Keratinocyte (primary cell): ENCODE measurements around the gene PRR20A. TPM values are rescaled to one million over a fixed set of nuclear protein-coding genes. Genes with fewer than 3 reads are reported as not detected.

Experiments used
- DNase-seq: peaks from one replicate; pipeline ENCODE4 v3.0.0-alpha.2; 2011; ENCODE audit warnings: low read depth, missing footprints, low spot score
- FAIRE-seq: peaks from 2 replicates; lab custom pipeline; 2011; peaks lifted over from hg19 to GRCh38; lab: Jason Lieb, UNC
- H2AFZ ChIP-seq: 2 replicates; pipeline ENCODE4 v1.6.0; 2012; ENCODE audit warnings: low read length, control low read depth, inconsistent platforms; ENCODE audit not compliant: control insufficient read depth
- H3K27ac ChIP-seq: 2 replicates; pipeline ENCODE4 v1.5.1; 2011; ENCODE audit warnings: low read length; ENCODE audit not compliant: control insufficient read depth, insufficient read depth
- H3K27me3 ChIP-seq: 3 replicates; pipeline ENCODE4 v1.6.0; 2011; ENCODE audit warnings: low read length; ENCODE audit not compliant: control insufficient read depth, insufficient read depth; ENCODE audit errors: extremely low read depth
- H3K36me3 ChIP-seq, 2 experiments: 2 replicates in 1 of 2; 3 replicates in 1 of 2; pipeline ENCODE4 v1.5.1; 2011; ENCODE audit warnings: low read length in 2 of 2, mild to moderate bottlenecking in 1 of 2; ENCODE audit not compliant: control insufficient read depth in 2 of 2, insufficient read depth in 2 of 2; ENCODE audit errors: extremely low read depth in 1 of 2
- H3K4me1 ChIP-seq: 3 replicates; pipeline ENCODE4 v1.5.1; 2011; ENCODE audit warnings: low read length; ENCODE audit not compliant: control insufficient read depth, insufficient read depth; ENCODE audit errors: extremely low read depth
- H3K4me2 ChIP-seq: 3 replicates; pipeline ENCODE4 v1.6.0; 2011; ENCODE audit warnings: low read depth, low read length; ENCODE audit not compliant: control insufficient read depth, insufficient read depth; ENCODE audit errors: extremely low read depth
- H3K4me3 ChIP-seq, 3 experiments: fragments of 200-600 bp in 1 of 3; sonication (generic) in 1 of 3; 2 replicates in 2 of 3; 3 replicates in 1 of 3; pipeline ENCODE4 v1.5.1; 2011 to 2016; ENCODE audit warnings: low read length in 3 of 3, mild to moderate bottlenecking in 3 of 3, control low read depth in 2 of 3, inconsistent platforms in 1 of 3, low read depth in 1 of 3, mixed read lengths in 1 of 3, mixed run types in 1 of 3, moderate library complexity in 1 of 3; ENCODE audit not compliant: control insufficient read depth in 2 of 3, insufficient read depth in 2 of 3; ENCODE audit errors: extremely low read depth in 1 of 3
- H3K79me2 ChIP-seq: 2 replicates; pipeline ENCODE4 v1.6.0; 2012; ENCODE audit warnings: low read length; ENCODE audit not compliant: control insufficient read depth, insufficient read depth
- H3K9ac ChIP-seq: 3 replicates; pipeline ENCODE4 v1.6.0; 2011; ENCODE audit warnings: low read length; ENCODE audit not compliant: control insufficient read depth, insufficient read depth; ENCODE audit errors: extremely low read depth
- H3K9me1 ChIP-seq: 3 replicates; pipeline ENCODE4 v1.6.0; 2011; ENCODE audit warnings: low read length; ENCODE audit not compliant: control insufficient read depth, insufficient read depth; ENCODE audit errors: extremely low read depth
- H3K9me3 ChIP-seq: 2 replicates; pipeline ENCODE4 v1.5.1; 2012; ENCODE audit warnings: low read depth, low read length; ENCODE audit not compliant: control insufficient read depth
- H4K20me1 ChIP-seq: 3 replicates; pipeline ENCODE4 v1.6.0; 2011; ENCODE audit warnings: low read length; ENCODE audit not compliant: control insufficient read depth, insufficient read depth; ENCODE audit errors: extremely low read depth
- EZH2 ChIP-seq: IDR thresholded peaks from one replicate; pipeline ENCODE4 v1.6.1; 2012; ENCODE audit warnings: inconsistent platforms, mild to moderate bottlenecking, low read length, moderate library complexity
- dilution Hi-C: fragments of 300-500 bp; cut with MboI; formaldehyde crosslinking; loops from one replicate; pipeline ENCODE4 v1.7.0; 2020; ENCODE audit warnings: low sequenced_read_pairs; ENCODE audit not compliant: extremely low pct_ligation_motif_present
- polyA plus RNA-seq, 5 experiments: library from polyadenylated mRNA; depleted of rRNA in 3 of 5; stranded (reverse) in 3 of 5; stranded (forward) in 1 of 5; unstranded in 1 of 5; fragments of >200 nt; gene quantifications; 1 replicate in 1 of 5; 2 replicates in 3 of 5; 3 replicates in 1 of 5; pipeline versions ENCODE4 v1.2.1 to v1.2.3, GENCODE V29; 2011 to 2012; ENCODE audit warnings: missing spikeins in 2 of 5, low read depth in 1 of 5, low replicate concordance in 1 of 5
- TF ChIP-seq, protein P1 (sequence below), 3 experiments: IDR thresholded peaks in 1 of 3; conservative IDR thresholded peaks in 1 of 3; optimal IDR thresholded peaks in 1 of 3; 2 replicates in 2 of 3; 3 replicates in 1 of 3; pipeline versions ENCODE3 to v1.5.1; 2011; ENCODE audit warnings: low read length in 3 of 3, mild to moderate bottlenecking in 3 of 3, moderate library complexity in 2 of 3, control low read depth in 1 of 3, inconsistent platforms in 1 of 3; ENCODE audit not compliant: insufficient read depth in 2 of 3; ENCODE audit errors: extremely low read depth in 1 of 3

Gene PRR20A
- polyA plus RNA-seq, 1 donor (not counting 4 experiments of a cell fraction or from before 2014, with no cell fraction given) = not detected

DNA sequence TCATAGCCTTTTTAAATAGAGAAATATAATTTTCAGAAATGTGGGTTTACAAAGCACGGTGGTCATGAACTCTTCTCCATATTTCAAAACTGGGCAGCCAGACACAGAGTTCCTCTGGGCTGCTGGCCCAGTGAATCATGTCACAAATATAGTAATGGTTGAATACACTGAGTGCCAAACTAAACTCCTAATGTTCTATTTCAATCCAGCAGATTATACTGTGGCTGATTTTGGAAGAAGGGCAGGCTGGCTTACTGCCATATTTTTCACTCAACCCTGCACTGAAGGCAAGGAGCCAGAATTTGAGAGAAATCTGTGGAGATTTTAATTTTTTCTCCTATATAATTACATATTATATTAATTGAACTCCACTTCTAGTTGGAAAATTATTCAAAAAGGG is 17.0 kb upstream of the PRR20A start:
- no peak overlapping the region for H2AFZ ChIP-seq
- H4K20me1 ChIP-seq = no peaks in the 10 kb centered on the region
- H3K79me2 ChIP-seq = no peaks in the 10 kb centered on the region
- H3K9me1 ChIP-seq = no peaks in the 10 kb centered on the region
- no peak overlapping the region for H3K27ac ChIP-seq
- no peak overlapping the region for H3K9ac ChIP-seq
- dilution Hi-C loops = no loop called here
- no peaks in the 10 kb centered on the region for H3K27me3 ChIP-seq
- DNase-seq (no peak), FAIRE-seq (no peak)
- no peak overlapping the region for H3K4me2 ChIP-seq
- no peaks in the 10 kb centered on the region for H3K4me1 ChIP-seq
- H3K36me3 ChIP-seq = no peaks in the 10 kb centered on the region
- no peaks in the 10 kb centered on the region for H3K9me3 ChIP-seq
- H3K4me3 ChIP-seq = no peak overlapping the region
- no peak for TF ChIP-seq EZH2
- TF ChIP-seq, protein P1, sequence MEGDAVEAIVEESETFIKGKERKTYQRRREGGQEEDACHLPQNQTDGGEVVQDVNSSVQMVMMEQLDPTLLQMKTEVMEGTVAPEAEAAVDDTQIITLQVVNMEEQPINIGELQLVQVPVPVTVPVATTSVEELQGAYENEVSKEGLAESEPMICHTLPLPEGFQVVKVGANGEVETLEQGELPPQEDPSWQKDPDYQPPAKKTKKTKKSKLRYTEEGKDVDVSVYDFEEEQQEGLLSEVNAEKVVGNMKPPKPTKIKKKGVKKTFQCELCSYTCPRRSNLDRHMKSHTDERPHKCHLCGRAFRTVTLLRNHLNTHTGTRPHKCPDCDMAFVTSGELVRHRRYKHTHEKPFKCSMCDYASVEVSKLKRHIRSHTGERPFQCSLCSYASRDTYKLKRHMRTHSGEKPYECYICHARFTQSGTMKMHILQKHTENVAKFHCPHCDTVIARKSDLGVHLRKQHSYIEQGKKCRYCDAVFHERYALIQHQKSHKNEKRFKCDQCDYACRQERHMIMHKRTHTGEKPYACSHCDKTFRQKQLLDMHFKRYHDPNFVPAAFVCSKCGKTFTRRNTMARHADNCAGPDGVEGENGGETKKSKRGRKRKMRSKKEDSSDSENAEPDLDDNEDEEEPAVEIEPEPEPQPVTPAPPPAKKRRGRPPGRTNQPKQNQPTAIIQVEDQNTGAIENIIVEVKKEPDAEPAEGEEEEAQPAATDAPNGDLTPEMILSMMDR (optimal IDR thresholded peaks at IDR 0.05 in 1 of 3, IDR thresholded peaks at IDR 0.05 in 1 of 3, conservative IDR thresholded peaks at IDR 0.05 in 1 of 3; ENCODE audit: extremely low read depth in 1 of 3, insufficient read depth in 2 of 3, low read length in 3 of 3) = no peak

DNA sequence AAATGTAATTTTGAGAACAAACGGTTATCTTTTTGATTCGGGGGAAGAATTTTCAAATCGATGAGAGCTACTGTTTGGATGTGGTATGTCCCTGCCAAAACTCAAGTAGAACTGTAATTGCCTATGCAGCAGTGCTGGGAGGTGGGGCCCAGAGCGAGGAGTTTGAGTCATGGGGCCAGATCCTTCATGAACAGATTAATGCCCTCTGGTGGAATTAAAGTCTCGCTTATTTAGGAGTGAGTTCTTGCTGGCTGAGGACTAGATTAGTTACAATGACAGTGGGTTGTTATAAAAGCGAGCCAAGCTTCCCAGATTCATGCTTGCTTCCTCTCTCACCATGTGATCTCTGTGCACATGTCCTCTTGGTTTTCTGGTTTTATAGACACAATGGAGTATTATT is 11.8 kb upstream of the PRR20A start:
- H3K36me3 ChIP-seq = no peaks in the 10 kb centered on the region
- TF ChIP-seq, protein P1 (optimal IDR thresholded peaks at IDR 0.05 in 1 of 3, IDR thresholded peaks at IDR 0.05 in 1 of 3, conservative IDR thresholded peaks at IDR 0.05 in 1 of 3; ENCODE audit: extremely low read depth in 1 of 3, insufficient read depth in 2 of 3, low read length in 3 of 3) = no peak
- no peak for TF ChIP-seq EZH2
- no peaks in the 10 kb centered on the region for H3K79me2 ChIP-seq
- no peak for FAIRE-seq
- H4K20me1 ChIP-seq = no peaks in the 10 kb centered on the region
- no peak overlapping the region for H2AFZ ChIP-seq
- DNase-seq = no peak
- no peak overlapping the region for H3K9ac ChIP-seq
- H3K9me3 ChIP-seq = no peaks in the 10 kb centered on the region
- H3K4me1 ChIP-seq = no peaks in the 10 kb centered on the region
- H3K4me3 ChIP-seq = no peak overlapping the region
- H3K4me2 ChIP-seq = no peak overlapping the region
- H3K27me3 ChIP-seq = no peaks in the 10 kb centered on the region
- dilution Hi-C loops = no loop called here
- no peak overlapping the region for H3K27ac ChIP-seq
- H3K9me1 ChIP-seq = no peaks in the 10 kb centered on the region
